ENCODE results near the gene WDR35. TPM values are rescaled to one million over a fixed set of nuclear protein-coding genes. Genes with fewer than 3 reads are reported as not detected.
"Not testable (repeated sequence)": the region's sequence is repeated elsewhere in the genome, so short reads cannot be mapped to it uniquely, and the experiment has no call there.

The WDR35 gene
- total RNA-seq, 1 donor from 2014 or later: 25.7 TPM

- DNase-seq (ENCODE audit: low spot score in 2 of 2): no peak
- peak; percentile 24 for FAIRE-seq
Measured at GRCh38 chr2:19943189-19943588, 46.7 kb downstream of the WDR35 start.

GRCh38 chr2:19942199-19942598 lies 47.7 kb downstream of the WDR35 start:
- FAIRE-seq (no peak), DNase-seq (ENCODE audit: low spot score in 2 of 2) (no peak)

GRCh38 chr2:19937004-19937403 lies 52.9 kb downstream of the WDR35 start:
- DNase-seq (ENCODE audit: low spot score in 2 of 2): no peak
- no peak for FAIRE-seq

GRCh38 chr2:19936203-19936602 lies 53.7 kb downstream of the WDR35 start:
- FAIRE-seq: no peak
- DNase-seq (ENCODE audit: low spot score in 2 of 2): no peak

- FAIRE-seq: no peak
- no peak for DNase-seq (ENCODE audit: low spot score in 2 of 2)
Measured at GRCh38 chr2:19933351-19933981, 56.4 kb downstream of the WDR35 start.

GRCh38 chr2:19932928-19933327 lies 57.0 kb downstream of the WDR35 start:
- no peak for FAIRE-seq
- DNase-seq (ENCODE audit: low spot score in 2 of 2): no peak

- DNase-seq (ENCODE audit: low spot score in 2 of 2) (no peak), FAIRE-seq (no peak)
Measured at GRCh38 chr2:19929226-19929625, 60.7 kb downstream of the WDR35 start.

- FAIRE-seq; DNase-seq (ENCODE audit: low spot score in 2 of 2): not testable (repeated sequence)
Measured at GRCh38 chr2:19927816-19928215, 62.1 kb downstream of the WDR35 start.

GRCh38 chr2:19924526-19924925 lies 65.4 kb downstream of the WDR35 start:
- not testable (repeated sequence) for DNase-seq (ENCODE audit: low spot score in 2 of 2); FAIRE-seq

- not testable (repeated sequence) for DNase-seq (ENCODE audit: low spot score in 2 of 2); FAIRE-seq
Measured at GRCh38 chr2:19922188-19922587, 67.7 kb downstream of the WDR35 start.

GRCh38 chr2:19916385-19916950 lies 73.4 kb downstream of the WDR35 start:
- FAIRE-seq: no peak
- no peak for DNase-seq (ENCODE audit: low spot score in 2 of 2)

GRCh38 chr2:19914266-19914975 lies 75.5 kb downstream of the WDR35 start:
- DNase-seq (ENCODE audit: low spot score in 2 of 2): no peak
- FAIRE-seq: peak; percentile 71

- FAIRE-seq: no peak
- DNase-seq (ENCODE audit: low spot score in 2 of 2): no peak
Measured at GRCh38 chr2:19911808-19912509, 77.9 kb downstream of the WDR35 start.

GRCh38 chr2:19902216-19902740 lies 87.6 kb downstream of the WDR35 start:
- DNase-seq (ENCODE audit: low spot score in 2 of 2) (no peak), FAIRE-seq (no peak)

- no peak for FAIRE-seq
- peak; percentile 74 to 85 for DNase-seq (ENCODE audit: low spot score in 2 of 2)
Measured at GRCh38 chr2:19901442-19902215, 88.3 kb downstream of the WDR35 start, which contains the start of gene TTC32. Gene TTC32, minus strand, starts transcription at chr2:19901983. Its CDS starts 129 bp downstream, at chr2:19901854.

- DNase-seq (ENCODE audit: low spot score in 2 of 2) (no peak), FAIRE-seq (no peak)
Measured at GRCh38 chr2:19900931-19901441, 88.9 kb downstream of the WDR35 start.

GRCh38 chr2:19899985-19900930 lies 89.6 kb downstream of the WDR35 start:
- DNase-seq (ENCODE audit: low spot score in 2 of 2): no peak
- no peak for FAIRE-seq

- DNase-seq (ENCODE audit: low spot score in 2 of 2) (no peak), FAIRE-seq (no peak)
Measured at GRCh38 chr2:19898592-19899329, 91.1 kb downstream of the WDR35 start.
